SKM-1 treated with dmso at 0.1 percent for 144 hours (cell line): Measurements from ENCODE around the gene PMPCB.

ENCODE experiments used
- DNase-seq: peaks from one replicate; lab custom pipeline; 2025; ENCODE audit not compliant: unreplicated experiment; lab: John Stamatoyannopoulos, UW

Gene PMPCB

GRCh38 chr7:103325744-103326143 lies 28.5 kb downstream of the PMPCB start:
- DNase-seq, result no peak

- peak; percentile 42 for DNase-seq
Observed at GRCh38 chr7:103336761-103337160, 39.5 kb downstream of the PMPCB start.

GRCh38 chr7:103338864-103339263 lies 41.6 kb downstream of the PMPCB start:
- no peak for DNase-seq

GRCh38 chr7:103341466-103341865 lies 44.2 kb downstream of the PMPCB start:
- DNase-seq, result no peak

- no peak for DNase-seq
Observed at GRCh38 chr7:103343332-103343731, 46.1 kb downstream of the PMPCB start.

GRCh38 chr7:103343758-103344452 lies 46.7 kb downstream of the PMPCB start:
- DNase-seq, result peak; percentile 19

- DNase-seq, result peak; percentile 86
Observed at GRCh38 chr7:103344453-103345149, 47.4 kb downstream of the PMPCB start, which contains the start of gene DNAJC2. Gene DNAJC2, minus strand, starts transcription at chr7:103344767. Its CDS starts 145 bp downstream, at chr7:103344622.

DNA sequence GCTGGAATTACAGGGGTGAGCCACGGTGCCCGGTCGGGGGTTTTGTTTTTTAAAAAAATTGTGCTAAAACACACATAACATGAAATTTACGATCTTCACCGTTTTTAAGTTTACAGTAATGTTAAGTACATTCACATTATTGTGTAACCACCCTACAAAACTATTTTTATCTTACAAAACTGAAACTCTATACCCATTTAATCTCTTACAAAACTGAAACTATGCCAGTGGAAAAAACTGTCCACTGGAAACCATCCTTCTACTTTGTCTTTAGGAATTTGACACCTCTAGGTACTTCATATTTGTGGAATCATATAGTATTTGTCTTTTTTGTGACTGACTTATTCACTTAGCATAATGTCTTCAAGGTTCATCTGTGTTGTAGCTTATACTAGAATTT lies 49.2 kb downstream of the PMPCB start:
- DNase-seq, result no peak

- peak; percentile 74 for DNase-seq
Observed at GRCh38 chr7:103347507-103348267, 50.5 kb downstream of the PMPCB start, which contains the start of gene PSMC2. Gene PSMC2, plus strand, starts transcription at chr7:103347643. Its CDS starts 69 bp downstream, at chr7:103347712.

GRCh38 chr7:103348452-103348851 lies 51.2 kb downstream of the PMPCB start:
- DNase-seq, result no peak

- DNase-seq, result no peak
Observed at GRCh38 chr7:103348959-103349358, 51.7 kb downstream of the PMPCB start.

- DNase-seq, result no peak
Observed at GRCh38 chr7:103349805-103350204, 52.6 kb downstream of the PMPCB start.
